Natural killer cell (primary cell): Measurements from ENCODE around the gene C22orf23. TPM values are rescaled to one million over a fixed set of nuclear protein-coding genes. Genes with fewer than 3 reads are reported as not detected.

Source experiments
- ATAC-seq, 3 donors: fragments of 150-1000 bp in 2 of 3; fragments of 200-7000 bp in 1 of 3; cut with Tn5 transposase; 1 replicate in 1 of 3; 2 replicates in 2 of 3; pipeline ENCODE4 v1.10.0; 2021; ENCODE audit warnings: mild to moderate bottlenecking in 2 of 3, moderate library complexity in 2 of 3
- DNase-seq, 2 donors: peaks; one replicate each; pipeline versions ENCODE4 v3.0.0 to v3.0.0-alpha.2; 2013 to 2021; ENCODE audit warnings: mixed read lengths in 1 of 2
- H3K27ac ChIP-seq: one replicate; pipeline ENCODE4 v1.5.1; 2013; ENCODE audit warnings: mild to moderate bottlenecking, low read length
- H3K27me3 ChIP-seq: one replicate; pipeline ENCODE4 v1.6.1; 2013; ENCODE audit warnings: low read length; ENCODE audit not compliant: control insufficient read depth, insufficient read depth
- H3K36me3 ChIP-seq: one replicate; pipeline ENCODE4 v1.6.1; 2013; ENCODE audit warnings: low read length; ENCODE audit not compliant: control insufficient read depth, insufficient read depth
- H3K4me1 ChIP-seq: one replicate; pipeline ENCODE4 v1.6.1; 2013; ENCODE audit warnings: low read length; ENCODE audit not compliant: control insufficient read depth, insufficient read depth
- H3K4me3 ChIP-seq: one replicate; pipeline ENCODE4 v1.5.1; 2013; ENCODE audit warnings: low read length
- H3K9me3 ChIP-seq: one replicate; pipeline ENCODE4 v1.6.1; 2013; ENCODE audit warnings: low read length; ENCODE audit not compliant: control insufficient read depth, insufficient read depth
- H3K27ac Mint-ChIP-seq, 2 donors: one replicate each; pipeline ENCODE4 v1.8.0; 2022; ENCODE audit warnings: mild to moderate bottlenecking in 2 of 2, mixed read lengths in 2 of 2, moderate library complexity in 1 of 2
- H3K27me3 Mint-ChIP-seq, 2 donors: one replicate each; pipeline ENCODE4 v1.8.0; 2022; ENCODE audit warnings: low read depth in 2 of 2, mixed read lengths in 2 of 2
- H3K36me3 Mint-ChIP-seq: one replicate; pipeline ENCODE4 v1.8.0; 2022; ENCODE audit warnings: mixed read lengths
- H3K4me1 Mint-ChIP-seq, 2 donors: one replicate each; pipeline ENCODE4 v1.8.0; 2022; ENCODE audit warnings: mixed read lengths in 2 of 2
- H3K4me3 Mint-ChIP-seq: one replicate; pipeline ENCODE4 v1.8.0; 2022; ENCODE audit warnings: mild to moderate bottlenecking, moderate library complexity, mixed read lengths
- H3K9me3 Mint-ChIP-seq, 2 donors: one replicate each; pipeline ENCODE4 v1.8.0; 2022; ENCODE audit warnings: mixed read lengths in 2 of 2
- CTCF ChIP-seq: fragments of 200-600 bp; IDR thresholded peaks from one replicate; pipeline ENCODE4 v1.8.0; 2022; ENCODE audit warnings: antibody characterized with exemption
- WGBS: methylation state at CpG from one replicate; pipeline ENCODE4 v1.1.7; 2013; ENCODE audit warnings: missing lambda C conversion rate; ENCODE audit not compliant: insufficient coverage; 5-methylcytosine and 5-hydroxymethylcytosine counted together
- intact Hi-C: fragments of 100-400 bp; cut with micrococcal nuclease; formaldehyde crosslinking; loops from one replicate; pipeline ENCODE4 v1.14.2; 2022
- total RNA-seq, 4 donors: library from RNA; stranded (reverse); fragments of 120-200 nt in 1 of 4; gene quantifications; one replicate each; pipeline versions ENCODE4 v1.2.3 to v1.2.4, GENCODE V29; 2013 to 2022

Gene C22orf23
- total RNA-seq, 3 donors from 2014 or later (not counting 1 experiment from before 2014, with no cell fraction given): not detected

- ATAC-seq: no peak
These were observed 24.0 kb downstream of the C22orf23 start for GRCh38 chr22:37929390-37929789.

GRCh38 chr22:37927637-37927936 lies 25.8 kb downstream of the C22orf23 start:
- no peak for ATAC-seq
- no peak for TF ChIP-seq CTCF
- no peak for DNase-seq
- H3K4me1 Mint-ChIP-seq: peaks cover 0 to 4% of the 10 kb centered on the region in 2 donors
- no peaks in the 10 kb centered on the region for H3K36me3 Mint-ChIP-seq
- no peaks in the 10 kb centered on the region for H3K27me3 Mint-ChIP-seq
- Histone ChIP-seq H3K36me3 (peaks cover 49% of the 10 kb centered on the region), H3K4me1 (no peaks in the 10 kb centered on the region), H3K27ac (no peak overlapping the region), H3K4me3 (no peak overlapping the region), H3K9me3 (no peaks in the 10 kb centered on the region), H3K27me3 (no peaks in the 10 kb centered on the region)
- no peak overlapping the region for H3K27ac Mint-ChIP-seq
- over 99% methylated on average over 5 of the region's 5 CpGs for WGBS
- intact Hi-C loops: no loop called here
- H3K4me3 Mint-ChIP-seq: no peak overlapping the region
- H3K9me3 Mint-ChIP-seq: no peaks in the 10 kb centered on the region

More at GRCh38 chr22:37929390-37929789, 24.0 kb downstream of the C22orf23 start:
- no peaks in the 10 kb centered on the region for H3K9me3 Mint-ChIP-seq
- H3K36me3 Mint-ChIP-seq: no peaks in the 10 kb centered on the region
- 98% methylated on average over 5 of the region's 5 CpGs for WGBS
- Histone ChIP-seq H3K9me3 (no peaks in the 10 kb centered on the region), H3K27ac (no peak overlapping the region), H3K4me1 (peaks cover 10% of the 10 kb centered on the region), H3K4me3 (no peak overlapping the region), H3K27me3 (no peaks in the 10 kb centered on the region), H3K36me3 (peaks cover 48% of the 10 kb centered on the region)
- H3K4me3 Mint-ChIP-seq: no peak overlapping the region
- no peak for DNase-seq
- no peaks in the 10 kb centered on the region for H3K27me3 Mint-ChIP-seq
- H3K27ac Mint-ChIP-seq: peak overlapping the region in 1 of 2 donors; percentile 63
- TF ChIP-seq CTCF: no peak
- intact Hi-C loops: no loop called here
- H3K4me1 Mint-ChIP-seq: peaks cover 8 to 17% of the 10 kb centered on the region in 2 donors

GRCh38 chr22:37926771-37927636 lies 26.4 kb downstream of the C22orf23 start:
- WGBS: 97% methylated on average over 32 of the region's 32 CpGs
- no peaks in the 10 kb centered on the region for H3K4me1 ChIP-seq
- no peak overlapping the region for H3K4me3 ChIP-seq
- no peak for TF ChIP-seq CTCF
- Mint-ChIP-seq H3K4me3 (no peak overlapping the region), H3K27ac (no peak overlapping the region), H3K4me1 (peaks cover 0 to 4% of the 10 kb centered on the region in 2 donors), H3K27me3 (no peaks in the 10 kb centered on the region), H3K9me3 (no peaks in the 10 kb centered on the region), H3K36me3 (no peaks in the 10 kb centered on the region)
- no peak overlapping the region for H3K27ac ChIP-seq
- DNase-seq: no peak
- H3K27me3 ChIP-seq: no peaks in the 10 kb centered on the region
- intact Hi-C loops: no loop called here
- no peaks in the 10 kb centered on the region for H3K9me3 ChIP-seq
- ATAC-seq: no peak
- H3K36me3 ChIP-seq: peaks cover 47% of the 10 kb centered on the region

GRCh38 chr22:37926358-37926757 lies 27.0 kb downstream of the C22orf23 start:
- Mint-ChIP-seq H3K27me3 (no peaks in the 10 kb centered on the region), H3K4me1 (peaks cover 0 to 4% of the 10 kb centered on the region in 2 donors), H3K27ac (no peak overlapping the region), H3K36me3 (no peaks in the 10 kb centered on the region), H3K4me3 (no peak overlapping the region), H3K9me3 (no peaks in the 10 kb centered on the region)
- no peak for ATAC-seq
- intact Hi-C loops: no loop called here
- Histone ChIP-seq H3K9me3 (no peaks in the 10 kb centered on the region), H3K27ac (no peak overlapping the region), H3K4me3 (no peak overlapping the region), H3K27me3 (no peaks in the 10 kb centered on the region), H3K4me1 (no peaks in the 10 kb centered on the region), H3K36me3 (peaks cover 44% of the 10 kb centered on the region)
- whole genome bisulfite sequencing: 99% methylated on average over 7 of the region's 7 CpGs
- TF ChIP-seq CTCF: no peak
- DNase-seq: no peak
